CD4-positive, alpha-beta T cell (primary cell): ENCODE results near the gene FAHD2B. TPM values are rescaled to one million over a fixed set of nuclear protein-coding genes. Genes with fewer than 3 reads are reported as not detected.
"Not testable (repeated sequence)": the region's sequence is repeated elsewhere in the genome, so short reads cannot be mapped to it uniquely, and the experiment has no call there.

Experiments used
- ATAC-seq: fragments of 200-7000 bp; cut with Tn5 transposase; one replicate; pipeline ENCODE4 v1.10.0; 2022; ENCODE audit warnings: mild to moderate bottlenecking; ENCODE audit not compliant: poor library complexity
- CTCF ChIA-PET: fragments of 350-600 bp; sonication (Branson Sonifier 250); formaldehyde crosslinking; loops from one replicate; lab custom pipeline; 2021; ENCODE audit warnings: antibody characterized with exemption, inconsistent platforms; lab: Charles Lee
- POLR2A ChIA-PET: fragments of 350-600 bp; sonication (Branson Sonifier 250); formaldehyde crosslinking; loops from one replicate; lab custom pipeline; 2021; ENCODE audit warnings: antibody characterized with exemption, inconsistent platforms; lab: Charles Lee
- DNase-seq, 14 experiments: peaks; one replicate each; pipeline ENCODE4 v3.0.0-alpha.2; 2013 to 2020; ENCODE audit warnings: mixed read lengths in 2 of 14
- H3K27ac ChIP-seq, 2 donors: one replicate each; pipeline versions ENCODE4 v1.5.1 to v1.7.0; 2013; ENCODE audit warnings: low read length in 2 of 2, low read depth in 1 of 2, mild to moderate bottlenecking in 1 of 2
- H3K27me3 ChIP-seq, 2 experiments: 1 replicate in 1 of 2; 2 replicates in 1 of 2; pipeline versions ENCODE4 v1.6.1 to v1.7.0; 2013; ENCODE audit warnings: low read length in 2 of 2, control low read depth in 1 of 2, mild to moderate bottlenecking in 1 of 2, moderate library complexity in 1 of 2; ENCODE audit not compliant: insufficient read depth in 2 of 2, control insufficient read depth in 1 of 2
- H3K36me3 ChIP-seq: one replicate; pipeline ENCODE4 v1.6.1; 2013; ENCODE audit warnings: low read length, control low read depth; ENCODE audit not compliant: insufficient read depth
- H3K4me1 ChIP-seq: one replicate; pipeline ENCODE4 v1.6.1; 2013; ENCODE audit warnings: low read length, control low read depth; ENCODE audit not compliant: insufficient read depth
- H3K4me3 ChIP-seq: one replicate; pipeline ENCODE4 v1.5.1; 2013; ENCODE audit warnings: mild to moderate bottlenecking, low read length, moderate library complexity
- H3K9me3 ChIP-seq, 2 experiments: 1 replicate in 1 of 2; 2 replicates in 1 of 2; pipeline versions ENCODE4 v1.6.1 to v1.7.0; 2013; ENCODE audit warnings: low read length in 2 of 2, mild to moderate bottlenecking in 2 of 2, control low read depth in 1 of 2, moderate library complexity in 1 of 2; ENCODE audit not compliant: control insufficient read depth in 1 of 2, insufficient read depth in 1 of 2
- H3K27ac Mint-ChIP-seq: one replicate; pipeline ENCODE4 v1.8.0; 2020; ENCODE audit warnings: mixed read lengths
- H3K27me3 Mint-ChIP-seq: one replicate; pipeline ENCODE4 v1.8.0; 2021; ENCODE audit warnings: mixed read lengths
- H3K36me3 Mint-ChIP-seq: one replicate; pipeline ENCODE4 v1.8.0; 2021; ENCODE audit warnings: low read depth, mixed read lengths
- H3K4me1 Mint-ChIP-seq: one replicate; pipeline ENCODE4 v1.8.0; 2021; ENCODE audit warnings: low read depth, mixed read lengths
- H3K4me3 Mint-ChIP-seq: one replicate; pipeline ENCODE4 v1.8.0; 2020; ENCODE audit warnings: mild to moderate bottlenecking, mixed read lengths
- H3K9me3 Mint-ChIP-seq: one replicate; pipeline ENCODE4 v1.8.0; 2020; ENCODE audit warnings: mixed read lengths
- CTCF ChIP-seq: fragments of 200-600 bp; IDR thresholded peaks from one replicate; pipeline ENCODE4 v1.8.0; 2022; ENCODE audit warnings: antibody characterized with exemption, mild to moderate bottlenecking
- intact Hi-C, 2 experiments: fragments of 100-400 bp; cut with DNase I in 1 of 2; cut with micrococcal nuclease in 1 of 2; formaldehyde crosslinking; loops; one replicate each; pipeline versions ENCODE4 v1.15.1 to v1.9.0; 2023 to 2025; cut with DNase I, micrococcal nuclease
- total RNA-seq, 174 experiments: library from RNA in 2 of 174; stranded (reverse) in 2 of 174; gene quantifications; one replicate each; pipeline ENCODE4 v1.2.3 and lab custom pipeline; 2021 to 2026

FAHD2B gene
- total RNA-seq, 2 experiments from 2014 or later, result 31.0 to 39.3 TPM

GRCh38 chr2:97068074-97068473, 26.6 kb downstream of the FAHD2B start:
- no peak for ATAC-seq
- TF ChIP-seq CTCF, result no peak
- H3K4me1 ChIP-seq, result no peaks in the 10 kb centered on the region

GRCh38 chr2:97067279-97068004, 27.2 kb downstream of the FAHD2B start:
- H3K4me1 Mint-ChIP-seq, result no peaks in the 10 kb centered on the region
- POLR2A ChIA-PET, result no interaction called here
- H3K36me3 Mint-ChIP-seq, result no peaks in the 10 kb centered on the region
- H3K27me3 Mint-ChIP-seq, result peaks cover 25% of the 10 kb centered on the region
- TF ChIP-seq CTCF, result no peak
- Histone ChIP-seq H3K36me3 (no peaks in the 10 kb centered on the region), H3K4me3 (no peak overlapping the region), H3K4me1 (no peaks in the 10 kb centered on the region), H3K27ac (no peak overlapping the region), H3K9me3 (no peaks in the 10 kb centered on the region), H3K27me3 (peaks cover 0 to 3% of the 10 kb centered on the region in 2 experiments)
- no peaks in the 10 kb centered on the region for H3K9me3 Mint-ChIP-seq
- no peak overlapping the region for H3K4me3 Mint-ChIP-seq
- ATAC-seq (no peak), DNase-seq (no peak)
- no peak overlapping the region for H3K27ac Mint-ChIP-seq
- intact Hi-C loops, result no loop called here
- CTCF ChIA-PET, result no interaction called here

More at GRCh38 chr2:97068074-97068473, 26.6 kb downstream of the FAHD2B start:
- Mint-ChIP-seq H3K27me3 (peaks cover 21% of the 10 kb centered on the region), H3K4me3 (no peak overlapping the region), H3K4me1 (no peaks in the 10 kb centered on the region), H3K9me3 (no peaks in the 10 kb centered on the region), H3K36me3 (no peaks in the 10 kb centered on the region), H3K27ac (no peak overlapping the region)
- DNase-seq, result no peak
- Histone ChIP-seq H3K36me3 (no peaks in the 10 kb centered on the region), H3K27ac (no peak overlapping the region), H3K9me3 (no peaks in the 10 kb centered on the region), H3K4me3 (no peak overlapping the region), H3K27me3 (peaks cover 0 to 3% of the 10 kb centered on the region in 2 experiments)
- ChIA-PET CTCF (no interaction called here), POLR2A (no interaction called here)
- intact Hi-C loops, result no loop called here

- ATAC-seq, POLR2A ChIA-PET, intact Hi-C loops, H3K9me3 Mint-ChIP-seq, H3K4me1 ChIP-seq, H3K27ac Mint-ChIP-seq, H3K4me1 Mint-ChIP-seq, H3K36me3 Mint-ChIP-seq, H3K4me3 Mint-ChIP-seq, CTCF ChIA-PET, H3K9me3 ChIP-seq, DNase-seq, H3K27me3 ChIP-seq, H3K4me3 ChIP-seq, H3K27ac ChIP-seq, H3K36me3 ChIP-seq: not testable (repeated sequence)
- H3K27me3 Mint-ChIP-seq, result peaks cover 25% of the 10 kb centered on the region
Observed at GRCh38 chr2:97066030-97066429, 28.7 kb downstream of the FAHD2B start.

- H3K9me3 ChIP-seq, H3K27ac ChIP-seq, H3K9me3 Mint-ChIP-seq, H3K4me1 ChIP-seq, DNase-seq, H3K36me3 Mint-ChIP-seq, H3K27ac Mint-ChIP-seq, H3K4me3 ChIP-seq, ATAC-seq, CTCF ChIA-PET, H3K36me3 ChIP-seq, H3K4me3 Mint-ChIP-seq, POLR2A ChIA-PET, intact Hi-C loops, H3K4me1 Mint-ChIP-seq, H3K27me3 ChIP-seq: not testable (repeated sequence)
- peaks cover 21% of the 10 kb centered on the region for H3K27me3 Mint-ChIP-seq
Observed at GRCh38 chr2:97062020-97062419, 32.7 kb downstream of the FAHD2B start.

- H3K4me3 Mint-ChIP-seq, H3K9me3 ChIP-seq, H3K4me3 ChIP-seq, H3K27ac Mint-ChIP-seq, H3K36me3 ChIP-seq, CTCF ChIA-PET, ATAC-seq, DNase-seq, H3K4me1 Mint-ChIP-seq, H3K27ac ChIP-seq, H3K36me3 Mint-ChIP-seq, intact Hi-C loops, POLR2A ChIA-PET, H3K9me3 Mint-ChIP-seq, H3K27me3 ChIP-seq, H3K4me1 ChIP-seq: not testable (repeated sequence)
- H3K27me3 Mint-ChIP-seq, result peaks cover 15% of the 10 kb centered on the region
Observed at GRCh38 chr2:97059782-97060181, 34.9 kb downstream of the FAHD2B start.

GRCh38 chr2:97056150-97056549, 38.5 kb downstream of the FAHD2B start:
- CTCF ChIA-PET, H3K27ac ChIP-seq, H3K4me1 Mint-ChIP-seq, POLR2A ChIA-PET, H3K4me1 ChIP-seq, H3K36me3 Mint-ChIP-seq, H3K4me3 Mint-ChIP-seq, H3K27ac Mint-ChIP-seq, H3K9me3 ChIP-seq, ATAC-seq, H3K27me3 Mint-ChIP-seq, DNase-seq, H3K4me3 ChIP-seq, H3K36me3 ChIP-seq, intact Hi-C loops, H3K27me3 ChIP-seq, H3K9me3 Mint-ChIP-seq: not testable (repeated sequence)
